ENCODE data around the gene ARHGEF33. TPM values are rescaled to one million over a fixed set of nuclear protein-coding genes. Genes with fewer than 3 reads are reported as not detected.
"Not testable (repeated sequence)": the region's sequence is repeated elsewhere in the genome, so short reads cannot be mapped to it uniquely, and the experiment has no call there.

Gene ARHGEF33
- total RNA-seq, 1 donor from 2014 or later: 0.74 TPM

DNA sequence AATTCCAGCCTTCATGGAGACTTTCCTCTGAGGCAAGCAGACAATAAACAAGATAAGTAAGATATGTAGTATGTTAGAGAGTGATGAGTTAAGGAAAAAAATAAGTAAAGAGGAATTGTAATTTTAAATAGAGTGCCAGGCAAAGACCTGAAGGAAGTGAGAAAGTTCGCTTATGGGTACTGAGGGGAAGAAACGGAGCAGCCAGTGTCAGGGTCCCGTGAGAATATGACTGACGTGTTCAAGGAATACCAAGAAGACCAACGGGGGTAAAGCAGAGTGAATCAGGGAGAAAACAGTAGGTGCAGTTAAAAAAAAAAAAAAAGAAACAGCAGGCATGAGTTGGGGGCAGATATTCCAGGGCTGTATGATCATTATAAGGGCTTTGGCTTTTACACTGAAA is 45.1 kb downstream of the ARHGEF33 start:
- no peak for DNase-seq (ENCODE audit: extremely low spot score in 2 of 2)
- H3K27ac ChIP-seq: no peak overlapping the region
- no peaks in the 10 kb centered on the region for H3K27me3 ChIP-seq
- H3K4me3 ChIP-seq: no peak overlapping the region
- intact Hi-C loops (cut with DNase I): no loop called here
- no peaks in the 10 kb centered on the region for H3K4me1 ChIP-seq
- no peaks in the 10 kb centered on the region for H3K36me3 ChIP-seq
- no peak for TF ChIP-seq POLR2A (IDR thresholded peaks at IDR 0.05)
- no peak for TF ChIP-seq POLR2AphosphoS5 (IDR thresholded peaks at IDR 0.05; ENCODE audit: insufficient read depth in 1 of 2, low read depth in 1 of 2)
- TF ChIP-seq, protein P1, sequence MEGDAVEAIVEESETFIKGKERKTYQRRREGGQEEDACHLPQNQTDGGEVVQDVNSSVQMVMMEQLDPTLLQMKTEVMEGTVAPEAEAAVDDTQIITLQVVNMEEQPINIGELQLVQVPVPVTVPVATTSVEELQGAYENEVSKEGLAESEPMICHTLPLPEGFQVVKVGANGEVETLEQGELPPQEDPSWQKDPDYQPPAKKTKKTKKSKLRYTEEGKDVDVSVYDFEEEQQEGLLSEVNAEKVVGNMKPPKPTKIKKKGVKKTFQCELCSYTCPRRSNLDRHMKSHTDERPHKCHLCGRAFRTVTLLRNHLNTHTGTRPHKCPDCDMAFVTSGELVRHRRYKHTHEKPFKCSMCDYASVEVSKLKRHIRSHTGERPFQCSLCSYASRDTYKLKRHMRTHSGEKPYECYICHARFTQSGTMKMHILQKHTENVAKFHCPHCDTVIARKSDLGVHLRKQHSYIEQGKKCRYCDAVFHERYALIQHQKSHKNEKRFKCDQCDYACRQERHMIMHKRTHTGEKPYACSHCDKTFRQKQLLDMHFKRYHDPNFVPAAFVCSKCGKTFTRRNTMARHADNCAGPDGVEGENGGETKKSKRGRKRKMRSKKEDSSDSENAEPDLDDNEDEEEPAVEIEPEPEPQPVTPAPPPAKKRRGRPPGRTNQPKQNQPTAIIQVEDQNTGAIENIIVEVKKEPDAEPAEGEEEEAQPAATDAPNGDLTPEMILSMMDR (IDR thresholded peaks at IDR 0.05): no peak
- no peaks in the 10 kb centered on the region for H3K9me3 ChIP-seq

DNA sequence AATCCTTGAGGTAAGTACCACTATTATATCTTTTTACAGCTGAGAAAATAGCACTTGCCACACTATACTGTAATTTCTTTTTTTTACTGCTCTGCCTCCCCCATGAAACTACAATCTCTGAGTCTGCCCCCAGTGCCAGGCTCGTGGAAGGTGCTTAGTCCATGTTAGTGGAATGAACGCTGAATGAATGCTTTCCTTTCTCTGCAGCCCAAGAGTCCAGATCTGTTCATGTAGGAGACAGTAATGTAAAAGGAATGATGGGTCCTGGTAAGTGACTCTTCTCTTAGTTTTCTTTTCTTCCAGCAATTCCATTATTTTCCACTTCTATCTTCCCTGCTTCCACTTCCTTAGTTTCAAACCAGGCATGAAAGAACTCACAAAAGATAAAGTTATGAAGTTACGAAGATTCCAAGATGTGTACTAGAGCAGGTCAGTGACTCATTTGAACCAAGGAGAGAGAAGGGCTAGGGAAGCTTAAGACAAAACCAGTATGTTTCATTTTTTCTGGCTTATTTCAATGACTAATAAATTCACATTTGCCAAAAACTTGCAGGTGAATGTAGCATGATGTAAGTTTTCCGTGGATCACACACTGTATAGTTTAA is 46.0 kb downstream of the ARHGEF33 start:
- no peaks in the 10 kb centered on the region for H3K27me3 ChIP-seq
- no peak for DNase-seq (ENCODE audit: extremely low spot score in 2 of 2)
- intact Hi-C loops (cut with DNase I): no loop called here
- no peaks in the 10 kb centered on the region for H3K4me1 ChIP-seq
- H3K27ac ChIP-seq: no peak overlapping the region
- H3K9me3 ChIP-seq: no peaks in the 10 kb centered on the region
- H3K4me3 ChIP-seq: no peak overlapping the region
- no peak for TF ChIP-seq POLR2A (IDR thresholded peaks at IDR 0.05)
- TF ChIP-seq POLR2AphosphoS5 (IDR thresholded peaks at IDR 0.05; ENCODE audit: insufficient read depth in 1 of 2, low read depth in 1 of 2): no peak
- TF ChIP-seq, protein P1 (IDR thresholded peaks at IDR 0.05): no peak
- H3K36me3 ChIP-seq: no peaks in the 10 kb centered on the region

DNA sequence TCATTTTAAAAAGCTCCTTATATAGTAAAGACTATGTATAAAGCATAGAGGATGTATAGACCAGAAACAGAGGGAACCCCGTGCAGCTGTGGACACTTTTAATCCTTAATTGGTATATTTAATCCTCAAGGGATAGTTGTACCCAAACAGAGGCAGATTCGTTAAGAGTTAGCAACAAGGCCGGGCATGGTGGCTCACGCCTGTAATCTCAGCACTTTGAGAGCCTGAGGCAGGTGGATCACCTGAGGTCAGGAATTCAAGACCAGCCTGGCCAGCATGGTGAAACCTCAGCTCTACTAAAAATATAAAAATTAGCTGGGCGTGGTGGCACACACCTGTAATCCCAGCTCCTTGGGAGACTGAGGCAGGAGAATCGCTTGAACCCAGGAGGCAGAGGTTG is 46.8 kb downstream of the ARHGEF33 start:
- intact Hi-C loops (cut with DNase I); DNase-seq (ENCODE audit: extremely low spot score in 2 of 2); H3K27ac ChIP-seq; H3K4me3 ChIP-seq; H3K4me1 ChIP-seq; H3K9me3 ChIP-seq; H3K27me3 ChIP-seq; H3K36me3 ChIP-seq: not testable (repeated sequence)

DNA sequence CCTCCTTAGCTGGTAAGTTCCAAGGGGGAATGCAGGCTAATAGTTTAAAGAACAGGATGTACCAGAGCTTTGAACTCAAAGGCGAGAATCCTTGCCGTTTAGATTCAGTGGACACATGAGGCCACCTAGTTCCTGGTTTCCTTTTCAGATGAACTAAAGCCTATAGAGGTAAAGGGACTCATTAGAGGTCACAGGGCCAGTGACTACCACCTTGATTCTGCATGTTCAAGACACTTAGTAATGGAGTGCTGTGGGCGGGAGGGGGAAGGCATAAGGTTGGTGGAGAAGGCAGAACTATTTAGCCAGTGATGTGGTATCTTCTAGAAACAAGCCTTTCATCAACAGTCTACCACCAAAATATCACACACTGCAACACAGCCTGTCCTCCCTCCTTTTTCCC is 47.9 kb downstream of the ARHGEF33 start:
- TF ChIP-seq, protein P1 (IDR thresholded peaks at IDR 0.05): no peak
- no peak for TF ChIP-seq POLR2AphosphoS5 (IDR thresholded peaks at IDR 0.05; ENCODE audit: insufficient read depth in 1 of 2, low read depth in 1 of 2)
- TF ChIP-seq POLR2A (IDR thresholded peaks at IDR 0.05): no peak
- intact Hi-C loops (cut with DNase I): no loop called here
- no peak overlapping the region for H3K27ac ChIP-seq
- DNase-seq (ENCODE audit: extremely low spot score in 2 of 2): no peak
- H3K27me3 ChIP-seq: no peaks in the 10 kb centered on the region
- H3K9me3 ChIP-seq: no peaks in the 10 kb centered on the region
- H3K36me3 ChIP-seq: no peaks in the 10 kb centered on the region
- no peaks in the 10 kb centered on the region for H3K4me1 ChIP-seq
- H3K4me3 ChIP-seq: no peak overlapping the region

DNA sequence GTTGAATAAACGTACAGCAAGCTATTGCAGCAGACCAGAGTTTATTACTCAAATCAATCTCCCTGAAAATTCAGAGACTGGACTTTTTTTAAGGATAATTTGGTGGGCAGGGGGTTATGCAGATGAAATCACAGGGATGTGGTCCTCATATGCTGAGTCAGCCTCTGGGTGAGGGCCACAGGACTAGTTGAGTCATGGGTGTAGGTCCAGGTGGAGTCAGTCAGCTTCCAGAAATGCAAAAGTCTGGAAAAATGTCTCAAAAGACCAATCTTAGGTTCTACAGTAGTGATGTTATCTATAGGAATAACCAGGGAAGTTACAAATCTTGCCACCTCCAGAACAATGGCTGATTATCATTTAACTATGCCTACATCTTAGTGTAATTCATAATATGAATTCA is 51.1 kb downstream of the ARHGEF33 start:
- intact Hi-C loops (cut with DNase I): no loop called here
- H3K36me3 ChIP-seq: no peaks in the 10 kb centered on the region
- peaks cover 2% of the 10 kb centered on the region for H3K4me1 ChIP-seq
- TF ChIP-seq POLR2A (IDR thresholded peaks at IDR 0.05) (no peak), POLR2AphosphoS5 (IDR thresholded peaks at IDR 0.05; ENCODE audit: insufficient read depth in 1 of 2, low read depth in 1 of 2) (no peak)
- TF ChIP-seq, protein P1 (IDR thresholded peaks at IDR 0.05): no peak
- no peak for DNase-seq (ENCODE audit: extremely low spot score in 2 of 2)
- no peaks in the 10 kb centered on the region for H3K9me3 ChIP-seq
- no peak overlapping the region for H3K4me3 ChIP-seq
- H3K27ac ChIP-seq: no peak overlapping the region
- no peaks in the 10 kb centered on the region for H3K27me3 ChIP-seq
